SU-DHL-6 (cell line): ENCODE data around the gene PLEKHA7.

Experiments used
- H2AFZ ChIP-seq: fragments of 200-600 bp; sonication (generic); 2 replicates; pipeline ENCODE4 v1.6.1; 2014; ENCODE audit warnings: low read depth, mild to moderate bottlenecking, moderate library complexity, mixed read lengths, antibody characterized with exemption, low read length; ENCODE audit not compliant: severe bottlenecking
- H3F3A ChIP-seq: fragments of 200-600 bp; shearing (Covaris generic); 2 replicates; pipeline ENCODE4 v1.6.0; 2016; ENCODE audit warnings: antibody characterized with exemption, mild to moderate bottlenecking; ENCODE audit not compliant: insufficient read depth
- H3K27ac ChIP-seq: fragments of 200-600 bp; sonication (generic); 2 replicates; pipeline ENCODE4 v1.5.1; 2016; ENCODE audit warnings: low read depth, mild to moderate bottlenecking, low read length, moderate library complexity, mixed read lengths
- H3K27me3 ChIP-seq: fragments of 200-600 bp; sonication (generic), shearing (Covaris generic); 2 replicates; pipeline ENCODE4 v1.6.0; 2014; ENCODE audit warnings: mild to moderate bottlenecking, low read length
- H3K36me3 ChIP-seq: fragments of 200-600 bp; sonication (generic); 2 replicates; pipeline ENCODE4 v1.6.1; 2014; ENCODE audit warnings: mild to moderate bottlenecking, low read length, mixed read lengths
- H3K4me2 ChIP-seq: fragments of 300-600, 200-600 bp; shearing (Covaris generic), sonication (generic); 2 replicates; pipeline ENCODE4 v1.6.0; 2014; ENCODE audit warnings: low read length, low read depth, mild to moderate bottlenecking; ENCODE audit not compliant: poor library complexity, severe bottlenecking
- H3K4me3 ChIP-seq: fragments of 200-600 bp; sonication (generic); 2 replicates; pipeline ENCODE4 v1.5.1; 2014; ENCODE audit warnings: antibody characterized with exemption, low read length, mild to moderate bottlenecking, mixed read lengths; ENCODE audit not compliant: insufficient read depth, poor library complexity, severe bottlenecking
- H3K79me2 ChIP-seq: fragments of 200-600 bp; sonication (generic); 2 replicates; pipeline ENCODE4 v1.6.1; 2014; ENCODE audit warnings: mild to moderate bottlenecking, low read length, moderate library complexity; ENCODE audit not compliant: insufficient read depth
- H3K9ac ChIP-seq: fragments of 200-600 bp; sonication (generic); 2 replicates; pipeline ENCODE4 v1.7.0; 2014; ENCODE audit warnings: mild to moderate bottlenecking, low read length
- H3K9me2 ChIP-seq: fragments of 200-600 bp; sonication (generic); replicated peaks from 2 replicates; pipeline ENCODE4 v1.6.1; 2014; ENCODE audit warnings: low read length; ENCODE audit not compliant: insufficient read depth
- H3K9me3 ChIP-seq: fragments of 200-600 bp; sonication (generic); 2 replicates; pipeline ENCODE4 v1.6.1; 2014; ENCODE audit warnings: low read length, mixed read lengths; ENCODE audit not compliant: insufficient read depth
- H4K20me1 ChIP-seq: fragments of 200-600 bp; sonication (generic); 2 replicates; pipeline ENCODE4 v1.6.1; 2014; ENCODE audit warnings: low read depth, mild to moderate bottlenecking, antibody characterized with exemption, low read length, moderate library complexity, mixed read lengths
- EZH2phosphoT487 ChIP-seq: fragments of 200-600 bp; sonication (generic), shearing (Covaris generic); conservative IDR thresholded peaks from 2 replicates; pipeline ENCODE4 v1.6.1; 2018; ENCODE audit warnings: mild to moderate bottlenecking, antibody characterized with exemption, low read length, moderate library complexity, mixed read lengths
- TF ChIP-seq, protein P1 (sequence below): fragments of 200-600 bp; sonication (generic); IDR thresholded peaks from one replicate; pipeline ENCODE4 v1.5.1; 2017; ENCODE audit warnings: antibody characterized with exemption, mild to moderate bottlenecking, low read length, moderate library complexity; ENCODE audit not compliant: insufficient read depth, poor library complexity, severe bottlenecking

The PLEKHA7 gene

DNA sequence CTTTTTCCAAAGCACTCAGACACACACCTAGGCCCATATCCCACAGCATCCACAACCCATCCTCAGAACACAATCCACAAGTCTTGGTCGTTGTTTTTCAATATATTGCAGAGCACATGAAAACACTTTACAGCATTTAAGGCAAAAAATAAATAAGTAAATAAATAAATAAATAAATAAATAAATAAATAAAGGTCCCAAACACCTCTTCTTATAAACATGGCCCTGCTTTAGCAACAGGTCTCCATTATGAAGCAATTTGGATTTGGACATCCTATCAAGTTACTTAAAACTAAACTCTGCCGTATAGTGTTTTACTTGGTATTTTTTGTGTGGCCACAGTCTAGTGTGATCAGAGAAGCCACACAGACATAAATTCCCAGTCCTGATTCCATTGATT, 10.7 kb upstream of the PLEKHA7 start:
- no peaks in the 10 kb centered on the region for H3F3A ChIP-seq
- no peaks in the 10 kb centered on the region for H3K9me2 ChIP-seq
- H3K36me3 ChIP-seq: no peaks in the 10 kb centered on the region
- no peaks in the 10 kb centered on the region for H3K79me2 ChIP-seq
- H3K4me2 ChIP-seq: no peak overlapping the region
- no peak overlapping the region for H3K9ac ChIP-seq
- no peak overlapping the region for H2AFZ ChIP-seq
- H4K20me1 ChIP-seq: no peaks in the 10 kb centered on the region
- H3K9me3 ChIP-seq: no peaks in the 10 kb centered on the region
- TF ChIP-seq EZH2phosphoT487: no peak
- TF ChIP-seq, protein P1, sequence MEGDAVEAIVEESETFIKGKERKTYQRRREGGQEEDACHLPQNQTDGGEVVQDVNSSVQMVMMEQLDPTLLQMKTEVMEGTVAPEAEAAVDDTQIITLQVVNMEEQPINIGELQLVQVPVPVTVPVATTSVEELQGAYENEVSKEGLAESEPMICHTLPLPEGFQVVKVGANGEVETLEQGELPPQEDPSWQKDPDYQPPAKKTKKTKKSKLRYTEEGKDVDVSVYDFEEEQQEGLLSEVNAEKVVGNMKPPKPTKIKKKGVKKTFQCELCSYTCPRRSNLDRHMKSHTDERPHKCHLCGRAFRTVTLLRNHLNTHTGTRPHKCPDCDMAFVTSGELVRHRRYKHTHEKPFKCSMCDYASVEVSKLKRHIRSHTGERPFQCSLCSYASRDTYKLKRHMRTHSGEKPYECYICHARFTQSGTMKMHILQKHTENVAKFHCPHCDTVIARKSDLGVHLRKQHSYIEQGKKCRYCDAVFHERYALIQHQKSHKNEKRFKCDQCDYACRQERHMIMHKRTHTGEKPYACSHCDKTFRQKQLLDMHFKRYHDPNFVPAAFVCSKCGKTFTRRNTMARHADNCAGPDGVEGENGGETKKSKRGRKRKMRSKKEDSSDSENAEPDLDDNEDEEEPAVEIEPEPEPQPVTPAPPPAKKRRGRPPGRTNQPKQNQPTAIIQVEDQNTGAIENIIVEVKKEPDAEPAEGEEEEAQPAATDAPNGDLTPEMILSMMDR: no peak
- H3K4me3 ChIP-seq: no peak overlapping the region
- no peaks in the 10 kb centered on the region for H3K27me3 ChIP-seq
- no peak overlapping the region for H3K27ac ChIP-seq

- Histone ChIP-seq H3K9ac (no peak overlapping the region), H3K36me3 (no peaks in the 10 kb centered on the region), H3K4me3 (no peak overlapping the region), H3K9me3 (no peaks in the 10 kb centered on the region), H4K20me1 (no peaks in the 10 kb centered on the region), H3K27me3 (no peaks in the 10 kb centered on the region), H2AFZ (no peak overlapping the region), H3K4me2 (no peak overlapping the region), H3K79me2 (no peaks in the 10 kb centered on the region), H3K27ac (no peak overlapping the region), H3F3A (no peaks in the 10 kb centered on the region), H3K9me2 (no peaks in the 10 kb centered on the region)
- TF ChIP-seq, protein P1: no peak
- TF ChIP-seq EZH2phosphoT487: no peak
Measured at GRCh38 chr11:17021511-17021910, 7.3 kb upstream of the PLEKHA7 start.

- Histone ChIP-seq H4K20me1 (no peaks in the 10 kb centered on the region), H3K9ac (no peak overlapping the region), H2AFZ (no peak overlapping the region), H3F3A (no peaks in the 10 kb centered on the region), H3K9me2 (no peaks in the 10 kb centered on the region), H3K79me2 (no peaks in the 10 kb centered on the region), H3K36me3 (no peaks in the 10 kb centered on the region), H3K9me3 (no peaks in the 10 kb centered on the region), H3K27me3 (no peaks in the 10 kb centered on the region), H3K27ac (no peak overlapping the region), H3K4me2 (no peak overlapping the region), H3K4me3 (no peak overlapping the region)
- TF ChIP-seq EZH2phosphoT487: no peak
- TF ChIP-seq, protein P1: no peak
Measured at GRCh38 chr11:17020831-17021230, 6.6 kb upstream of the PLEKHA7 start.

DNA sequence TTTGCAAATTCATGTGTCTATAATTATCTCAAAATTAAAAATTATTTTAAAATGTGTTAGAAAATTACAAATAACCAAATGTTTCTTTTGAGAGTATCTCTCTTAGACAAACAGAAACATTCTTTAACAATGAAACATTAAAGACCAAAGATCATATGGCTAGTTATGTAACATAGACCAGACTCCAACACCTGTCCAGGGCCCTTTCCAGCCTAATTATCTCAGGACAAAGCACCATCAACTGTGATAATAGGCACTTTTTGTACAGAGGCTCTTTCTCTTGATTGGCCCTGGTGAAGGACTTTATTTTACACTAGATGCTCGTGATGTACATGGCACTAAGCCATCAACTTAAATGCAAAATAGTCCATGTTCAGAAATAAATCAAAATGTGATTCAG, 5.0 kb upstream of the PLEKHA7 start:
- H3K27ac ChIP-seq: no peak overlapping the region
- no peak for TF ChIP-seq EZH2phosphoT487
- TF ChIP-seq, protein P1: no peak
- H4K20me1 ChIP-seq: no peaks in the 10 kb centered on the region
- no peaks in the 10 kb centered on the region for H3K36me3 ChIP-seq
- H3K9me2 ChIP-seq: no peaks in the 10 kb centered on the region
- H3K4me3 ChIP-seq: no peak overlapping the region
- no peaks in the 10 kb centered on the region for H3K79me2 ChIP-seq
- no peak overlapping the region for H2AFZ ChIP-seq
- H3K27me3 ChIP-seq: no peaks in the 10 kb centered on the region
- H3F3A ChIP-seq: no peaks in the 10 kb centered on the region
- H3K9ac ChIP-seq: no peak overlapping the region
- no peak overlapping the region for H3K4me2 ChIP-seq
- no peaks in the 10 kb centered on the region for H3K9me3 ChIP-seq
